HG02885 (cell line): Measurements from ENCODE around the gene SLC25A29.
"Not testable (repeated sequence)": the region's sequence is repeated elsewhere in the genome, so short reads cannot be mapped to it uniquely, and the experiment has no call there.

Source experiments
- ATAC-seq: cut with Tn5 transposase; IDR thresholded peaks from one replicate; pipeline ENCODE4 v1.9.1; 2021; ENCODE audit warnings: mild to moderate bottlenecking; ENCODE audit not compliant: unreplicated experiment, poor library complexity

Gene SLC25A29

GRCh38 chr14:100313464-100314230 is 7.4 kb upstream of the SLC25A29 start:
- ATAC-seq: no peak

DNA sequence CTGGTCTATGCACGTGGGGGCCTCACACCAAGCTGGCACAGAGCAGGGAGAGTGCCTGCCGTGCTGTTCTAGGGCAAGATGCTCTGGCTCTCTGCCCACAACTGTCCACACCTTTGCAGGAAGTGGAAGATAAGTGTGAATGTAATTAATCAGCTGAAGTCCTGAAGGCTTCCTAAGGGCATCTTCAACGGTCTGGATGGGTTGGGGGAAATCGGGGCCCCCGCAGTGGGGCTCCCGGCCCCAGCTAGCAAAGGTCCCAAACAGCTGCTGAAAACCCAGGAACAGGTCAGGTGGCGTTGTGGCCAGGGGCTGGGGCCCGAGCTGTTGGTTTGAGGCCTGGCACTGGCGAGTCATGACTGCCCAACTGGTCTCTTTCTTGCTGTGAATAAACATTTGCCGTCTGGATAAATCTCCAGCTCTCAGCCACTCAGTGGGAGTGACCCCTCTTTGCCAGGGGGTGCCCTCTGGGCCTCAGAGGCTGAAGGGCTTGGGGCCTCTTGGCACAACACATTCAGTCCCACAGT is 6.7 kb upstream of the SLC25A29 start:
- no peak for ATAC-seq

DNA sequence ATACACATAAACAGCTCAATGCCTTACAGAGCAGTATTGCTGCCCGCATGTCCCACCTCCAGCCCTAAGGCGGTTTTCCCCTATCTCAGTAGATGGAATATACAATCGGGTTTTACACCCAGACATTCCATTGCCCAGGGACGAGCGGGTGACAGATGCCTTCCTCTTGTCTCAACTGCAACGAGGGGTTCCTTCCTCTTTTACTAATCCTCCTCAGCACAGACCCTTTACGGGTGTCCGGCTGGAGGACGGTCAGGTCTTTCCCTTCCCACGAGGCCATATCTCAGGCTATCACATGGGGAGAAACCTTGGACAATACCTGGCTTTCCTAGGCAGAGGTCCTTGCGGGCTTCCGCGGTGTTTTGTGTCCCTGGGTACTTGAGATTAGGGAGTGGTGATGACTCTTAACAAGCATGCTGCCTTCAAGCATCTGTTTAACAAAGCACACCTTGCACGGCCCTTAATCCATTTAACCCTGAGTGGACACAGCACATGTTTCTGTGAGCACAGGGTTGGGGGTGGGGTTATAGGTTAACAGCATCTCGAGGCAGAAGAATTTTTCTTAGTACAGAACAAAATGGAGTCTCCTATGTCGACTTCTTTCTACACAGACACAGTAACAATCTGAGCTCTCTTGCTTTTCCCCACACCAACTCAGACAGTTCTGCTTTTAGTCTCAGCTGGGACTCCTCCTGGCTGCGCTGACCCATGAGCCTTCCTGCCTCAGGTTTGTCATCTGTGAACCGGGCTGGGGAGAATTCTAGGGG is 6.0 kb upstream of the SLC25A29 start:
- ATAC-seq: not testable (repeated sequence)

DNA sequence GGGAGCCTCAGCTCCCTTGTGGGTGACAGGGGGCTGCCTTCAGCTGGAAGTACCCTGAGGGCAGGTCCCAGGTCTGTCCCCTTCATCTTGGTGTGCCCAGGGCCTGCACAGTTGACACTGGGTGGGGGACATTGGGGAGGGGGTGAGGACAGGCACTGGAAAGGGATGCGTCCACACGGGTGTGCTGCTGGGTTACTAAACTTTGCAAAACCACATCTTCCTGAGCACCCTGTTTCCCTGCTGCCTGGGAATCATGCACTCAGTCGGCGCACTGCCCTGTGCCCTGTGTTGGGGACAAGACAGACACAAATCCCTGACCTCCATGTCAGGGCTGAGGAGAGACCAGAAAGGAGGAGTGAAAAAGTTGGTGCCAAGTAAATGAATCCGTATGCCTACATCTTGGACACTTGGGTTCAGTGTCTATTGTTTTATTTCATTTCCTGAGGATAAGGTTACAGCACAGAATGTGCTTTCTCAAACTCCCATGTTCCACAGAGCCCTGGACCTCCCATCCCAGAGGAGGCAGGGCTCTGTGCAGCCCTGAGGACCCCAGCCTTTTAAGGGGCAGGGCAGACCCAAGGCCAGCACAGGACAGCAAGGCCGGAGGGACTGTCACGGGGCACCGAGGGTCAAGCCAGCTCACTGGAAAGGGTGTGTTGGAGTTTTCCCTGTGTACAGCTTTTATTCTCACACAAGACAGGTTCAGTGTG is 2.9 kb upstream of the SLC25A29 start:
- no peak for ATAC-seq

- not testable (repeated sequence) for ATAC-seq
These were observed 2.2 kb upstream of the SLC25A29 start for GRCh38 chr14:100308427-100308792.

DNA sequence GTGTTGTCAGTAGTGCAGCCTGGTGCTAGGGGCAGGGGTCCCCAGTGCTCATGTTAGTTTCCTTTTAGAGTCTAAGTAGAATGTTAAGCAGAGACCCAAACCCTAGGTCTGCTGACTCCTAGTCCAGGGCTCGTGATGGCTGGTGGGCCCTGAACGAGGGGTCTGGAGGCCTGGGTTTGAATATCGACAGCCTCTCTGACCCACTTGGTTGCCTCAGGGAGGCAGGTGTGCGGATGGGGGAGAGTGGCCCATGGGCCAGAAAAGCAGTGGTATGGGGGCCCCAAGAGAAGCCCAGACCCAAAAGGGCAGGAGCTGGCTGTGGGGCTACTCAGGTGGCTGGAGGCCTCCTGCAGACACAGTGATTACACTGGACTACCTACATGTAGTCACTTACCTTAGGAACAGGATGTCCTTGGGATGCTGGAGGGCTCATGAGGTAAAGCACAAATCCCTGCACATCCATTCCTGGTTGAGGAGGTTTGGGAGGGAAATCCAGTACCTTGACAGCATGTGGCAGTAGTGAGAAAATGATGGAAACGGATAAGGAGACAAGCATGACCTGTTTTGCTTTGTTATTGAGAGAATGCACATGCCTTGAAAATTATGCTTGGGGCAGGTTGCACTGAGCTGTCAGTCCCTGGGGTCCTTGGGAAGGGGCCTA is 1.7 kb upstream of the SLC25A29 start:
- ATAC-seq: no peak

GRCh38 chr14:100306998-100307765 is 938 bp upstream of the SLC25A29 start:
- ATAC-seq: no peak

DNA sequence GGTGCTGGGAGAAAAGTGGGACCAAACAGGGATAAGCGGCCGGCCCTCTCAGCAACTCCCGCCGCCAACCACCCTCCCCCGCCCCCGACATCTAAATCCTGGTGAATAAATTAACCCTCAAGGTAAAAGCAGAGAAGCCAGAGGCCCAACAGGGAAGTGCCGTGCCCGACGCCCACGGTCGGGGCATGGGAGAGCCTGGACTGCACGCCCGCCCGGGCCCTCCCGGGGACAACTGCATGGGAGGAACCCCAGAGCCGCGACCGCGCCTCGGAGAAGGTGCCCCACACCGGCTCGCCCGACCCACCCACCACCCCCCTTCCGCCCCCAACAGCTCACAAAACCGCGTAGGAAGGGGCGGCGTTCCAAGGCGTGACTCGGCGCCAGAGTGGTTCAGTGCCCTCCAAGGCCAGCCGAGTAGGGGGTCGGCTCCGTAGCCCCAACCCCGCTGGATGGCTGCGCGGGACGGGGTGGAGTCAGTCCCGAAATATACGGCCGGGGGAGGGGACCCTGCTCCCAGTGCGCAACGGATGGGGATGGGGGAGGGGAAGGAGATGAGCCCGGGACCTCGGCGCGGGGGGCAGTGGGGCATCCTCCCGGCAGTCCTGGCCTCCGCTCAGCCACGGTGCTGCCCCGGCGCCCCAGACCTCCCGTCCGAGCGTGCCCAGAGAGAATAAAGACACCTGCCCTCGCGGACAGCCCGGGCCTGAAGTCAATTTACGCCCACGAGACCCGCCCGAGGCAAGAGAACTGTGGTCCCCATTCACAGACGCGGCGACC is 732 bp downstream of the SLC25A29 start:
- ATAC-seq: no peak

GRCh38 chr14:100304825-100305323 is 1.4 kb downstream of the SLC25A29 start:
- ATAC-seq: no peak

GRCh38 chr14:100303925-100304324 is 2.3 kb downstream of the SLC25A29 start:
- ATAC-seq: no peak

GRCh38 chr14:100303179-100303578 is 3.1 kb downstream of the SLC25A29 start:
- ATAC-seq: no peak

DNA sequence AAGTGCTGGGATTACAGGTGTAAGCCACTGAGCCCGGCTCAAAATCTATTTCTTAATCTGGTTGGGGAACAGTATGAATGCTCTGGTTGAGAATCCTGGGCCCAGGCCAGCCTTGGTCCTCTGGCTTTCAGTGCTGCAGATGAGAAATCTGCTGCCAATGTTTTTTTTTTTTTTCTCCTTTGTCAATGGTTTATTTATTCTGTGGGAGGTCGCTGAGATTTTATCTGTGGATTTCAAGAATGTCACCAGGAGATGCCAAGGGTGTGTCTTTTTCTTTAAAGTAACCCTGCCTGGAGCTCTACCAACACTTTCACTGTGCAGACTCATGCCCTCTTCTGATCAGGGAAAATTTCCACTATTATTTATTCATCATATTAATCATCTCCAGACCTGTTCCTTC is 3.6 kb downstream of the SLC25A29 start:
- ATAC-seq: no peak

DNA sequence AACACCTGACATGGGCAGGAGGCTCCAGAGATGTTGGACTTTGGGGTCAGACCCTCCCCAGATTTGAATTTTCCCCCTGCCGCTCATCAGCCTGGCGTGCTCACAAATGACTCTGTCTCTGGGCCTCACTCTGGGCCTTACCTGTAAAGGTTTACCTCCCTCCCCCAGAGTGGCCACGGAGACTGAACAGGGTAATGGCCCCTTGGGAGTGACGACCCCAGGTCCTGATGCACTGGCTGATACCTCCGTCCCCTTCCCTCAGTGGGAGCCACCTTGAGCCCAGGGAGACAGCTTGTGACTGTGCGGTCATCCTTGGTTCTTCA is 7.0 kb downstream of the SLC25A29 start:
- no peak for ATAC-seq

- no peak for ATAC-seq
These were observed 7.5 kb downstream of the SLC25A29 start for GRCh38 chr14:100298551-100299237.

- ATAC-seq: peak; percentile 95
These were observed 8.6 kb downstream of the SLC25A29 start for GRCh38 chr14:100297320-100298300.

DNA sequence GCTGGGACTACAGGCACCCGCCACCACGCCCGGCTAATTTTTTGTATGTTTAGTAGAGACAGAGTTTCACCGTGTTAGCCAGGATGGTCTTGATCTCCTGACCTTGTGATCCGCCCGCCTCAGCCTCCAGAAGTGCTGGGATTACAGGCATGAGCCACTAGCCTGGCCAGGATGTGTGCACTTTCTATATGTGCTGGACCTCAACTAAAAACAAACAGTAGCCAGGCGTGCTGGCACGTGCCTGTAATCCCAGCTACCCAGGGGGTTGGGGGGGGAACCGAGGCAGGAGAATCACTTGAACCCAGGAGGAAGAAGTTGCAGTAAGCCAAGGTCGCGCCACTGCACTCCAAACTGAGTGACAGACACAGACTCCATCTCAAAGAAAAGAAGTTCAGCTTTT is 9.5 kb downstream of the SLC25A29 start:
- not testable (repeated sequence) for ATAC-seq

- ATAC-seq: no peak
These were observed 10.1 kb downstream of the SLC25A29 start for GRCh38 chr14:100296106-100296651.
